Midbrain (tissue), 1 donor: ENCODE results near the gene GDF9.
A peak's percentile ranks its signal among the peaks of the same experiment; 100 is the strongest.

Source experiments
- DNase-seq: peaks from one replicate; lab custom pipeline; 2025; lab: John Stamatoyannopoulos, UW

GDF9 gene

GRCh38 chr5:132836852-132837251 lies 29.4 kb downstream of the GDF9 start:
- DNase-seq = no peak

GRCh38 chr5:132834057-132834456 lies 32.2 kb downstream of the GDF9 start:
- DNase-seq = no peak

- DNase-seq = no peak
Measured at GRCh38 chr5:132832612-132833011, 33.7 kb downstream of the GDF9 start.

- DNase-seq = no peak
Measured at GRCh38 chr5:132831095-132831860, 35.0 kb downstream of the GDF9 start.

GRCh38 chr5:132830436-132831094 lies 35.7 kb downstream of the GDF9 start, which contains the start of gene SHROOM1:
Gene SHROOM1, minus strand, starts transcription at chr5:132830647. Its CDS starts 4,507 bp downstream, at chr5:132826140.
- DNase-seq = no peak

- DNase-seq = peak; percentile 81
Measured at GRCh38 chr5:132829742-132830435, 36.4 kb downstream of the GDF9 start.

GRCh38 chr5:132828846-132829494 lies 37.3 kb downstream of the GDF9 start:
- DNase-seq = no peak

GRCh38 chr5:132827943-132828673 lies 38.2 kb downstream of the GDF9 start:
- DNase-seq = no peak

GRCh38 chr5:132826424-132827082 lies 39.7 kb downstream of the GDF9 start:
- no peak for DNase-seq

- no peak for DNase-seq
Measured at GRCh38 chr5:132825834-132826391, 40.4 kb downstream of the GDF9 start.

GRCh38 chr5:132825033-132825833 lies 41.0 kb downstream of the GDF9 start:
- DNase-seq = no peak

GRCh38 chr5:132824426-132824825 lies 41.8 kb downstream of the GDF9 start:
- DNase-seq = no peak

GRCh38 chr5:132823481-132824050 lies 42.7 kb downstream of the GDF9 start:
- DNase-seq = no peak

- no peak for DNase-seq
Measured at GRCh38 chr5:132822650-132823480, 43.4 kb downstream of the GDF9 start.

- DNase-seq = peak; percentile 68
Measured at GRCh38 chr5:132821791-132822190, 44.5 kb downstream of the GDF9 start.

GRCh38 chr5:132821350-132821749 lies 44.9 kb downstream of the GDF9 start:
- no peak for DNase-seq

GRCh38 chr5:132820162-132820754 lies 46.0 kb downstream of the GDF9 start:
- DNase-seq = peak; percentile 96

GRCh38 chr5:132819468-132819867 lies 46.8 kb downstream of the GDF9 start:
- DNase-seq = peak; percentile 57
